HL-60/S4 (cell line): ENCODE results near the gene ARHGEF3.
"Not testable (repeated sequence)": the region's sequence is repeated elsewhere in the genome, so short reads cannot be mapped to it uniquely, and the experiment has no call there.

Source experiments
- in situ Hi-C: fragments of 300-500 bp; cut with MboI; formaldehyde crosslinking; loops from 2 replicates; pipeline ENCODE4 v1.14.3; 2022; ENCODE audit warnings: low sequenced_read_pairs

The ARHGEF3 gene

DNA sequence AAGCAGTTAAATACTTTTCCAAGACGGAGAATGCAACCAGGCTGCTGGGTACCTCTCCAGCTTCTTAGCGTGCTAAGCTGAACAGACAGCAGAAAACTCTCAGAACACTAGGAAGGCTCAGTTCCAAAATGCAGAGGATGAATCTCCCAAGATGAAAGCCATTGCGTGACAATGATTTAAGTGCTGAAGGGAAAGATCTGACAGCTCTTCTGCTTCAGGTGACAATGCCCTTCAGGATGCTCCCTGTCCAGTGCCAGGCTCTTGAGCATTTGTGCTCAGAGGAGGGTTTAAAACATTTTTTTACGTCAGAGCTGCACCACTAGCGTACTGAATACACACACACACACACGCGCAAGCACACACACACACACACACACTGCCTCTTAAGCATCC lies 26.3 kb downstream of the ARHGEF3 start:
- in situ Hi-C loops, result no loop called here

DNA sequence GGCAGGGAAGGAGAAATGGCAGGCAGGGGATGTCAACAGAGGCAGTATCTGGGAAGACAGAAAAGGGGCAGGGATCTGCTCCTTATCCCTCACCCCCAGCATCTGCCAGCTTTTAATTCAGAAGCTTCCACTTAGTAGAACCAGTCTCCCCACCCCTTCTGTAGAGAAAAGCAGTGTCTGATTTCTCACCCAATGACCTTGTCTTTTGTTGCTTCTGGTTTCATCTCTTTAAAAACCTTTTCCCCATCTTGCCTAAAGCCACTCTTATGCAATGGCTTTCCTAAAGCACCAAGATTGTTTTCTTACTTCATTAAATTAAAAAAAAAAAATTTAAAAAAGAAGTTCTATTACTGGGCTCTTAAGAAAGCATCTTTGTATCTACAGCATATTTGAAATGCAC lies 27.8 kb downstream of the ARHGEF3 start:
- in situ Hi-C loops, result no loop called here

DNA sequence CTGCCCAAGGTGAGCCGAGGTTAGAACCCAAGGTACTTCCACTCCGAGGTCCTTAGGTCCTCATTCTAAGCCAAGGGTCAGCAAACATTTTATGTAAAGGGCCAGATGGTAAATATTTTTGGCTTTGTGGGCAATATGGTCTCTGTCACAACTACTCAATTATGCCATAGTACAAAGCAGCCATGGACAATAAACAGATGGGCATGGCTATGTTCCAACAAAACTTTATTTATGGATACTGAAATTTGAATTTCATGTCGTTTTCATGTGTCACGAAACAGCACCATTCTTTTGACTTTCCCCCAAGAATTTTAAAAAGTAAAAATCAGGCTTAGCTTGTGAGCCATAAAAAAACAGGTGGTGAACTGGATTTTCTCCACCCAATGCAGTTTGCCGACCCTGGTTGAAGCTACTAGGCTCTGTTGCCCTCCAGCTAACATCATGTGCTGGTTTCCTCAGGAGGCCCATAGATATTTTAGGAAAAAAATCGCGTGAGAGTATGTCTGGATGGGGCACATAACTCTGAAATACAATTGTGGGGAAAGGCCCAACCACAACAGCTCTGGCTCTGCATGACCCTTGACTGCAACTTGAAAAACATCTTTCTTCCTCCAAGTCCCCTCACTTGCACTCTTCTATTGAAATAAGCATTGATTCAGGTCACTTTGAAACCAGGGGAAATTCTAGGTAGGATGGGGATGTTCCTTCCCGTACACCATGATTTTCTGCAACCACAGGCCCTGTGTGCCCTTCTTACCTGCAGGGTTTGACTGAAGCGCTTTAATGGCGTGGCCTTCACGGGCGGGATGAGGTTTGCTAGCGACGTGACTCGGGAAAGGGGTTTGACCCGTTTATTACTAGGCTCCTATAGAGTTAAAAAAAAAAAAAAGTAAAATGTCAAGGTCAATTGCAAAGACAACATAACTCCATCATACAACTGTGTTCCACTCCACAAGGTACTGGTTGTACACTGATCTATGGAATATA lies 28.5 kb downstream of the ARHGEF3 start:
- in situ Hi-C loops, result no loop called here

DNA sequence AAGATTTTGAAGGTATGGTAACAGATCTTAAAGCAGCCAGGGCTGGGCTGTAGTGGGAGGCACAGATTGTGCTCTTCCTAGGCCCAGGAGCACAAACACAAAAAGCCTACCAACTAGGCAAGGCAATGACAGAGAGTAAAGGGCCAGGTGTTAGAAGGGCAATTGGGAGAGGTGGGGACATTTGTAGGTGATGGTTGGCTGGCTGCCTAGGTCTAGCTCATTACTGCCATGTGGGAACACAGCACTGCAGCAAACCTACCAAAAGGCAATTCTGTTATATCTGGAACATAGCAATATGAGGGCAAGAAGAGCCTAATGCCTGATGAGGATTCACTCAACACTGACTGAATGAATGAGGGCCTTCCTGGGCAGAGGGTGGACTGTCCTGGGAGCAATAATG lies 30.4 kb downstream of the ARHGEF3 start:
- in situ Hi-C loops, result no loop called here

DNA sequence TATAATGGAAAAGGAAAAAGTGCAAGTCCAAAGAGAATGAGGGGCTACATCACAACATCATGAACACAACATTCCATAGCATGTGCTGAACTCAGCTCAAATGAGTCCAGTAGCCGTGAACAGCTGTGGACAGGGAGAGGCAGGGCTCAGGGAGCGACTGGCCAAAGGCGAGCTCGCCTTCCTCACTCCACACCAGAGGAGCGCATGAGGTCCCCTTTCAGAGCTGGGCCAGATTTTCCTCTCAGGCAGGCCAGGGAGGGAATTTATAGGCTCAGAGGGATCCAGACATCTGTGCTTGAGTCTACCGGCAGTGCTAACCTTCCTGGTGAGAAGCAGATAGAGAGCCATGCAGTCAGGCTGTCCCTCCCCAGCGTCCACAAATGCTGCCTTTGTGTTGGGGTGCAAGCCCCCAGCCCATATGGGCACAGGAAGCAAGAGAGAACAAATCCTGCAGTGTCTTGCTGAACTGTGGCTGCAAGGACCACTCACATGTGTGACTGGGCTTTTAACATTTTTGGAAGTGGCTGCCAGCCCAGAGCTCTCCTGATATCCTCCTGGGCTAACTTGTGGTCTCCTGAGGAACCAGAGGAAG lies 32.5 kb downstream of the ARHGEF3 start:
- in situ Hi-C loops, result no loop called here

DNA sequence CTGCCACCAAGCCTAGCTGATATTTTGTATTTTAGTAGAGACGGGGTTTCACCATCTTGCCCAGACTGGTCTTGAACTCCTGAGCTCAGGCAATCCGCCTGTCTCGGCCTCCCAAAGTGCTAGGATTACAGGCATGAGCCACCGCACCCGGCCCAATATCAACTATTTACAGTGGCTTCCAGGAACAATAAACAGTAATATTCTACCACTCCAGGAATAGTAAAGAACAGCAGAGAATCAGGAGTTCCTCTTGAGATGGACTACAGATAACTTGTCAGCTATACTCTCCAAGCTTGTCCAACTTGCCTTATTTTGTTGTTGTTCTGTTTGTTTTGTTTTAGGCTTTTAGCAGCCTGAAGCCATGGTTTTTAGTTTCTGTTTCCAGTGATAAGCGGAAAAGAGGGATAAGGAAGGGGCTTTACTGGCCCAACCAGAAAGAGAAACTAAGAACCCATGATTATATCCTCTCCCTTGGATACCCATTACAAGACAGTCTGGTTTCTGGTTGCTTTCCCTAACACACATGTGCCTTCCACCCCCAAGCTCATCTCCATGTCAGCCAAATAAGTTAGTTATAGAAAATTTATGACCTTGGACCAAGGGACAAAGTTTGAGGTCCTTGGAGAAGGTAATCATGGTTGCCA lies 36.7 kb downstream of the ARHGEF3 start:
- in situ Hi-C loops, result no loop called here

DNA sequence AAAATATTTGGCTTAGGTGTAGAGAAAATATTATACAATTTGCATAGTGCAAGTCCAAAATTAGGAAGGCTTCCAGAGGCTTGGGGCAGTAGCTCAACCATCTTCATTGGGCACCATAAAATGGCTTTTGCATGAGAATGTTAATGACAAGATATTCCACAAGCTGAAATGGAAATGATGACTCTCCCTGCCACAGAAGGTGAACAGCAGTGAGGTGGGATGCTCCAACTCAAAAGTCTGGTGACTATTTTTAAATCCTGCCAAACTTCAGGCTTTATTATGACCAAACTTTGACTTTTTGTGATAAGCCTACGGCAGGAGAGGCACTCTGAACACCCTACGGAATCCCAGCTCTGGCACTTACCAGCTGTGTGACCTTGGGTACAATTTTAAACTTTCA lies 37.6 kb downstream of the ARHGEF3 start:
- in situ Hi-C loops, result no loop called here

DNA sequence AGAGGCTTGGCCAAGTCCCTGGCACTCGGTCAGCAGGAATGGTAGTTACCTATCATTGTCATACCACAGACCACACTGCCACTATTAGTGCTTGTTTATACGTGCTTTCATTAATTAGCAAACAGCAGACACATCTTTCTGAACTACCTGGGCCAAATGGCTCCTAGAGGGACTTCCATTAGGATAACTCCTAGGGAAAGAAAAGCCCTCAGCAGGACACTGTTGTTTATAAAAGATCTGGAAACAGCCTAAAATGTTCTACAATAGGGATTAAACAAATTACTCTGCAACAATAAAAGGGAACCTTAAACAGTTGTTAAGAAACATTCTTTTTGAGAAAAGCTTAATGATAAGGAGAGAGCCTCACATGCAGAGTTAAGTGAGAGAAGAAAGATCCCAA lies 38.5 kb downstream of the ARHGEF3 start:
- in situ Hi-C loops, result no loop called here

DNA sequence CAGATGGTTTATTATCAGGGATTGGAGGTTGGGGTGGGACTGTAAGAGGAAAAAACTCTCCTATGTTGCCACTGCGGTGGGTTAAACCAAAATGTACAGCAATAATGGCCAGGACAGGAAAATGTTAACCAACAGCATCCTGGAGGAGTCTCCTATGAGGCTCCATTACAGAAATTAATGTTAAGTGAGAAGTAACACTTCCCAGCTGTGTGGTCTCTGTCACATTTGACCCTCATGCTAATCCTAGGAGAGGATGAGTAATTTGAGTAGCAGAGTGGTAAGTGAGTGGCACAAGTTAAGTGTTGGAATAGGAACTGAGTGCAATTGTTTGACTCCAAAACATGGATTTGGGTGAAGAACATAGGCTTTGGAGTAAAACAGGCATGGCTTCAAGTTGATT lies 39.0 kb downstream of the ARHGEF3 start:
- in situ Hi-C loops, result no loop called here

DNA sequence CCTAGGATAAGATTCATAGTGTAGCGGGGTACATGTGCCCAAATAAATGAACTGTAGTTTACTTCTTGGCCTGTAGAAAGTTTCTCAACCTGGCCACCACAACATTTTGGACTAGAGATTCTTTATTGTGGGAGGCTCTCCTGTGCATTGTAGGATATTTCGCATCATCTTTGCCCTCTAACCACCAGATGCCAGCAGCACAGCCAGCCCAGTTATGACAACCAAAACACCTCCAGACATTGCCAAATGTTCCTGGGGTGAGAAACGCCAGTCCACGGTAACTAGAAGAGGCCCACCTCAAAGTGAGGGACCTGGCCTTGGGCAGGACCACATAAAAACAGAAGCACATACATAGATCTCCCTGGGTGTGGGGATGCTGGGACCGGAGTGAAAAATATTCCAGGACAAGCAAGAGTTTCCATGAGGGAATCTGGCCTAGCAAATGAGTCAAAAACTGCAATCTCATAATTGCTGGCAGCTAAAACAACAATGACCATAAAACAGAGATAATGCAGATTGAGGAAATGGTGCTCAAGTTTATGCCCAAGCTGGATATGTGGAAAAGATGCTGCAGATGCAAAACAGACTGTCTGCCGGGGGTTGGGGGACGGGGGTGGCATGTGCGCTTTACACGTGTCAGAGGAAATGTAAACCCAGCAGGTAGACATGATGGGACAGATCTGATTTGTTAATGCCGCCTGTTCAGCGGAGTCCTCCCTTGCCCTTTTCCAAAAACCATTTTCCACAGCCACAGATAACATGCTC lies 39.7 kb downstream of the ARHGEF3 start:
- in situ Hi-C loops, result no loop called here

DNA sequence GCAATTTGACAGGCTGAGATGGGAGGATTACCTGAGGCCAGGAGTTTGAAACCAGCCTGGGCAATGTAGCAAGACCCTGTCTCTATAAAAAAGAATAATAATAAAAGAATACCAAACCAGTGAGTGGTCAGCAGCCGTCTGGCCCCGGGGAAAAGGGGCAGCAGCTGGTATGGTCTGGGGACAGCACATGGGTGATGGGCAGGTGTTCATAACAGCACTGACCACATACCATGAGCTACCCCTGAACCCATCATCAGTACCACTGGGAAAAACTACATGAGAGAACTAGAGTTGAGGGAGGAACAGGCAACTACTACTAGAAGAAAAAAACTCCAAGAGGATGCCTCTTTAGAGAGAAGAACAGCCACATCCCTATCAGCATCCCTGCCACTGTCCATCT lies 40.7 kb downstream of the ARHGEF3 start:
- in situ Hi-C loops, result no loop called here

DNA sequence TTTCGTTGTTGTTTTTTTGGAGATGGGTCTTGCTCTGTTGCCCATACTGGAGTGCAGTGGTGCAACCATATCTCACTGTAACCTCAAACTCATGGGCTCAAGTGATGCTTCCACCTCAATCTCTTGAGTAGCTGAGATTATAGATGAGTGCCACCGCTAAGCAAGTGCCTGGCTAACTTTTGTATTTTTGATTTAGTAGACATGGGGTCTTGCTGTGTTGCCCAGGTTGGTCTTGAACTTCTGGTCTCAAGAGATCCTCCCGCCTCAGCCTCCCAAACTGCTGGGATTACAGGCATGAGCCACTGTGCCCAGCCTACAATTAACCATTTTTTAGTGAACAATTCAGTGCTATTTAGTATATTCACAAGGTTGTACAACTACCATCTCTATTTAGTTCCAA lies 42.2 kb downstream of the ARHGEF3 start:
- in situ Hi-C loops, result no loop called here

DNA sequence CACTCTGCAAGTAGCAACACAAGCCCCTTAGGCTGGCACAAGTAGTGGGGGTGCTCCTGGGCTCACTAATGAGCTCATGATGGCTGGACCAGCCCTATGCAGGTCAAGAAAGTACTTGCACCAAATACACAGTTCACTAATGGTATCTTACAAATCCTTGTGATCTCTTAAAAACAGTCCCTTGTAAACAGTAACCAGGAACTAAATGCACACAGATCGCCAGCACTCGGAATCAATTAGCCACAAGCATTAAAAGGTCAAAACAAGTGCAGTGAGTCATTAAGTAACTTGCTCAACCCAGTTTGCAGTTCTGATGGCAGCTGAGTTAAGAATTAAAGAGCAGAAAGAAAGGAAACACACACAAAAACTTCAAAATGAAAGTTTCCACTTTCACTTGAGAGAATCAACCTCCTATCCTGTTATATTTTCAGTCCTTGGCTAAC lies 43.2 kb downstream of the ARHGEF3 start:
- in situ Hi-C loops, result no loop called here

DNA sequence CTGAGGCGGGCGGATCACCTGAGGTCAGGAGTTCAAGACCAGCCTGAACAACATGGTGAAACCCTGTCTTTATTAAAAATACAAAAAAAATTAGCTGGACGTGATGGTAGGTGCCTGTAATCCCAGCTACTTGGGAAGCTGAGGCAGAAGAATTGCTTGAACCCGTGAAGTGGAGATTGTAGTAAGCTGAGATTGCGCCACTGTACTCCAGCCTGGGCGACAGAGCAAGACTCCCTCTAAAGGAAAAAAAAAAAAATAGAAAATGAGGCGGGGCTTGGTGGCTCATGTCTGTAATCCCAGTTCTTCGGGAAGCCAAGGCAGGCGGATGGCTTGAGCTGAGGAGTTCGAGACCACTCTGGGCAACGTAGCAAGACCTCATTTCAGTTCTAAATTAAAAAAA lies 43.7 kb downstream of the ARHGEF3 start:
- in situ Hi-C loops, result not testable (repeated sequence)

DNA sequence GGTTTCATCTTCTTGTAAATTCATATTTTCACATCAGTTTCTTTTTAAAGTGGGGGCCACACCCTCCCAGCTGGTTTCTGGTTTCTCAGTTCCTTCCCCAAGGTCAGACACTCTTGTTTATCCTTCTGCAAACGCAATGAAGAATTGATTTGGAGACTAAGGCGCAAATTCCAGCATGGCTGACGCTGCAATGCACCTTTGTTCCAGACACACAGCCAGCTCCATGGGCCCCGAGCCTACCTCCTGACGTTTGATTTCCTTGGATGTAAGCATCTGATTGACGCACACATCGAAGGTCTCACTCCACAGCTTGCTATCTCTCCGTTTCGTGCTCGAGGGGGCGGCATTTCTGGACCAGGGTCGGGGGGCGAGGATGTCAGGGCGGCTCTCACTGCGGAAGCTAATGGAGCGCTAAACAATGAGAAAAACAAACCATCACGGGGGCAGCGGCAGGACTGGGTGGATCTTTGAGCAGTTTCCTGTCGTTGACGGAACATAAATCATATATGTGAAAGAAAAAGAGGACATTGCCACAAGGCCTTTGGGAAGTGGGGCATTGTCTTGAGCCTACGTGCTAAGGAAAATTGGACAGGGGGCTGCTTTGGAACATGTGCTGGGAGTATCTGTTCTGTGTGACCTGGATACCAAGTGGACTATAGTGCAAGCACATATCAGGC lies 46.9 kb downstream of the ARHGEF3 start:
- in situ Hi-C loops, result no loop called here

DNA sequence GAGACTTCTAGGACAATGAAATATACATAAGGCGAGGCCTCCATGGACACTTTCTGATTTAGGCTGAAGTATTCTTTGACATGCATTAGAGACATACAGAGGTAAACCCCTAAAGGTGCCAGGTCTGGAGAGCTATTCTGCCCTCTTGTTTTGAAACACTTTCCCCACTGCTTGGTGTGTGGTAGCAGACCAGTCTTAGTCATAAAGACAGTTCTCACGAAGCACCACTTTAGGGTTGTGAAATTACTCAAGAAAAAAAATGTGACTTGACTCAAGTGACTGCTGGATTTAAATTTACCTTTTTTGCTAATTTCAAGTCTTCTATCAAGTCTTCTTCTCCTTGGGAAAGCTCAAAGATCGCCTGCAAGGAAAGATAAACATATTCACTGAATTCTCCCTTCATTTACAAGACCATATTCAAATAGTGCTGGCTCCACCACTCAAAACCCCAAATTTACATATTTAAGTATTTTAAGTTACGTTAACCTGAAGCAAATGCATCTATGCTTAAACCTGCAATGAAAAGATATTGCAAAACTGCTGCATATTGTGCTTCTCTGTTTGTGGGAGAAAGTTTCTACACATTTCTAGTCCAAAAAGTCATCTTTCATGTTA lies 48.4 kb downstream of the ARHGEF3 start:
- in situ Hi-C loops, result no loop called here

DNA sequence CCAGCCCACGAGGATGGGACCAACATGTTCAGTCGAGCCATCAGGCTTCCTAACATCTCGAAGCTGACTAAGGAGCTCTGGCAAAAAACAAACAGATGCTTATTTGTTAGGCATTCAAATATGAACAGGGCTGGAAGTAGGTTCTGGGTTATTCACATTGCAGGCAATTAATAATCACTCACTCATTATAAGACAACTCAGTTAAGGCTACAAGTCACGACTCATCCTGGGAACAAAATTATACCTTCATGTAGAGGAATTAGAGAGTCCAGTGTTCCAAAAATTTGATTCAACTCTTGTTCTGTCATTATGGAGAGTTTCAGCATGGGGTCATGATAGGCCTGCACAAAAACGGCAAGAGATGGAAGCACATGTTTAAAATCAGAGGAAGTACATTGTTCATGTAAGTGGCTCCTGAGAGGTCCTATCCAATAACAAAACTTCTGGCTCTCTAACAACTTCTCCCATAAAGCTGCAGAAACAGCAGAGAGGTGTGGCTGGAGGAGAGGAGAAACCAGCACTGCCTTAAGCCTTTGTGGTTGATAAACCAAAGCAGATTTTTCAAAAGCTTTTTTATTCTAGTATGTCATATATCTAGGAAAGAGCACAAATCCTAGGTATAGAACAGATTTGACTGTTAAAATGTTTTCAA lies 50.6 kb downstream of the ARHGEF3 start:
- in situ Hi-C loops, result no loop called here

DNA sequence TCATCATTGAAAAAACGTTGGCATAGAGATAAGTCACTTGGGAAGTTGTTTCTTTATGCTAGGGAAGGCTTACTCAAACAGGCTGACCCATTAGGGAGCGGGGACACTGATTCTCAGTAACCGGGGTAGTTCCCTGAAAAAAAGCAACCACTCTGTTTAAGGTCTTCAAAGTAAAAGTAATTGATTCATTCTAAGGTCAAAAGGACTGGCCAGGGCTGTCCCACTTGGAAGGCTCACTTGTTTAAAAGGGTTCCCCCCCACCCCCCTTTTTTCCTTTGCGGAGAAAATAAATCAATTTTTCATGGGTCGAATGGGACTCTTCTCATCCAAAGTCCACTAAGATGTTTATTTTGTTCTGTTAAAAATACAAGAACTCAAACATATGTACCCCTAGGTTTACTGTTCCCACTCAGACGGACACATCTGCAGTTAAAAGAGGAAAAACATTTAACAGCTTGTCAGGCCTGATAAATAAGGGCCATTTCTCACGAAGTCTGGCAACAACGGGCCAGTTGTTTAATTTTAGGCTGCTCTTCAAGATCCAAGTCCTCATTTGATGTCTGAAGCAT lies 53.0 kb downstream of the ARHGEF3 start:
- in situ Hi-C loops, result no loop called here

DNA sequence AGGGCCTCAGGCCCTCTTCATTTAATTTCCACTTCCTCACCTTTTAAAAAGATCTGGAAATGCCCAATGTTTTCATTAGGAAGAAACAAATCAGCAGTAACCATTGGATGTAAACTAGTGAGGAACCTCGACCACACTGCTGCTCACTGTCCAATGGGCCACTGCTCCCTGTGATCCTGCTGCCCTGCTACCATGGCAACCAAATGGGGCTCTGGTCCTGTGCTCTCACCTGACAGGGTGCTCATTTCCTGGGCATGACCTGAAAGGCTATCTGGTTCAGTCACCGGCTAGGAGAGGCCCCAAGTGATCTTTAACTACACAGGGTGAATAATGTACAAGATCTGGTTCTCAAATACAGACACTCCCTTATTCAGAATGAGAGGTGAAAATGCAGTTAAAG lies 54.6 kb downstream of the ARHGEF3 start:
- in situ Hi-C loops, result no loop called here
